Choroid plexus epithelial cell (primary cell): ENCODE measurements around the gene VSIG4.

Experiments used
- DNase-seq: peaks from one replicate; pipeline ENCODE4 v3.0.0-alpha.2; 2010; ENCODE audit warnings: low read depth
- H3K4me3 ChIP-seq: 2 replicates; pipeline ENCODE4 v1.5.1; 2011; ENCODE audit warnings: low read depth, mild to moderate bottlenecking, control low read depth, low read length, moderate library complexity
- TF ChIP-seq, protein P1 (sequence below): conservative IDR thresholded peaks from 2 replicates; pipeline ENCODE4 v1.5.1; 2011; ENCODE audit warnings: low read depth, mild to moderate bottlenecking, control low read depth, inconsistent platforms, low read length, moderate library complexity

VSIG4 gene

DNA sequence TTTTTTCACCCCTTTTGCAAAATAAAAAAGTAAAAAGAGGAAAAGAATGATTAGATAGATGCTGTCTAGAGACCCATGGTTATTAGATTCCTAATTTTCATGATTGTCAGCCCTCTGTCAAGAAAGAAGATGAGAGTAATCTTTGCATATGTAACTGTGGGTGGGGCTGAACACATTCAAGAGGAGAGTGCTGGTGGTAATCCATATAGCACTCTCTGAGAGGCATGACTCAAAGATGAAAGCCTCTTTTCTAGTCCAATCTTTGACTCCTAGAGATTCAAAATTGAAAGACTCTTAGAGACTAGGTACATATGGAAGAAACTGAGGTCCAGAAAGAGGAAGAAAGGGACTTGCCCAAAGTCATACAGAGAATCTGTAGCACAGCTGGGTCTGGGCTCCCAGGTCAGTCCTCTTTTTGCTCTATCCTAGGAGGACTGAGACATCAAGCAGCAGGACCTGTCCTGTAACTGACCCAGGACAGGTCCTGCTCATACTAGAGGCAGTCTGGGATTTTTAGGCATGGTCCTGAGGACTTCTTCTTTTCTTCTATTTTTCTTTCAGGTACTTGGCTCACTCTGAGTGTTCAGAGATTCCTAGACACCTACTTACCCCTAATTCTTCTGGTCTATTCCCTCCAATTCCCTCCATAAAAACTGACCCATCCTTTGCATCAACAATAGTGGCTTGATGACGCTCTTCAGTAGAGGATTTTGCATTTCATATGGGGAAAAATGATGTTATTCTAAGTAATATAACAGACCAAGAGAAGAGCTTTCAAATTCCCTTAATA, 23.8 kb downstream of the VSIG4 start:
- TF ChIP-seq, protein P1, sequence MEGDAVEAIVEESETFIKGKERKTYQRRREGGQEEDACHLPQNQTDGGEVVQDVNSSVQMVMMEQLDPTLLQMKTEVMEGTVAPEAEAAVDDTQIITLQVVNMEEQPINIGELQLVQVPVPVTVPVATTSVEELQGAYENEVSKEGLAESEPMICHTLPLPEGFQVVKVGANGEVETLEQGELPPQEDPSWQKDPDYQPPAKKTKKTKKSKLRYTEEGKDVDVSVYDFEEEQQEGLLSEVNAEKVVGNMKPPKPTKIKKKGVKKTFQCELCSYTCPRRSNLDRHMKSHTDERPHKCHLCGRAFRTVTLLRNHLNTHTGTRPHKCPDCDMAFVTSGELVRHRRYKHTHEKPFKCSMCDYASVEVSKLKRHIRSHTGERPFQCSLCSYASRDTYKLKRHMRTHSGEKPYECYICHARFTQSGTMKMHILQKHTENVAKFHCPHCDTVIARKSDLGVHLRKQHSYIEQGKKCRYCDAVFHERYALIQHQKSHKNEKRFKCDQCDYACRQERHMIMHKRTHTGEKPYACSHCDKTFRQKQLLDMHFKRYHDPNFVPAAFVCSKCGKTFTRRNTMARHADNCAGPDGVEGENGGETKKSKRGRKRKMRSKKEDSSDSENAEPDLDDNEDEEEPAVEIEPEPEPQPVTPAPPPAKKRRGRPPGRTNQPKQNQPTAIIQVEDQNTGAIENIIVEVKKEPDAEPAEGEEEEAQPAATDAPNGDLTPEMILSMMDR = no peak
- no peak overlapping the region for H3K4me3 ChIP-seq
- no peak for DNase-seq

DNA sequence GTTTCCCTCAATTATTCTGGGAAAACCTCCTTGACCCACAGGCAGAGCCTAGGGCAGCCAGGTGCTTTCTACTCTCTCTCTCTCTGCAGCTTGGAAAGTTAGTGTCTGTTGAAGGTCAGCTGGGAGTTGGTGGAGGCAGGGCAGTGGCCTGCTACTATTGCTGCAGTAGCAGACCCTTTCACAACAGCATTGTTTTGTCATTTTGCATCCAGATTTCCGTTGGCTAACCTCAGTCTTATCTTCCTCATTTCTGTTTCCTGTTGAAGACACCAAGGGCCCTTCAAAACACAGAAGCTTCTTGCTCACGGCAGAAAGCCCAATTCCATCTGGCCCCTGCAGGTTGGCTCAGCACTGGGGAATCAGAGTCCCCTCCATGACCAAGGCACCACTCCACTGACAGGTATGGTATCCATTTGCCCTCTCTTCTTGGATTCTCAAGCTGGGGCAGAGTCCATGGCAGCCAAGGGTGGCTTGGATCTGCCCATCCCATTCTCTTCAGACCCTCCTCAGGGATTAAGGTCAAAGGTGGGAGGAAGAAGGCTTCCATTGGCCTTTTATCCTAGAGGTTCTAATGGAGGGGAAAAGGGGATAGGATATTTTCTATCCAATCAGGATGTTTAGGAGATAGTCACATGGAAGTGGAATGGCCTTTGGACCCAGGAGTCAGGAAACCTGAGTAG, 24.6 kb downstream of the VSIG4 start:
- DNase-seq = no peak
- H3K4me3 ChIP-seq = no peak overlapping the region
- TF ChIP-seq, protein P1 = no peak

DNA sequence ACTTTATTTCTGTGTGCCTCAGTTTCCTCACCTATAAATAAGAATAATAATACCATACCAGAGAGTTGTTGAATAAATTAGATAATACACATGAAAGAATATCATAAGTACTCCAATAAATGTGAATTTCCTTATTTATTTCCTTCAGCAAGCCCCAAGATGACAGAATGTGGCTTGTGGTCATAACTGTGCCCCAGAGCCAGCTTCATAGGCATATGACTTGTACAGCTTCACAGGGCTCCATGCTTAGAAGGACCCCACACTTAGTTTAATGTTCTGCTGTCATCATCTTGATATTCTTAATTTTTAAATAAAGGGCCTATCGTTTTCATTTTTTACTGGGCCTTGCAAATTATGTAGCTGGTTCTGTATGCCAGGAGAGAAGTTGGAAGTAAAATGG, 25.3 kb downstream of the VSIG4 start:
- TF ChIP-seq, protein P1 = no peak

DNA sequence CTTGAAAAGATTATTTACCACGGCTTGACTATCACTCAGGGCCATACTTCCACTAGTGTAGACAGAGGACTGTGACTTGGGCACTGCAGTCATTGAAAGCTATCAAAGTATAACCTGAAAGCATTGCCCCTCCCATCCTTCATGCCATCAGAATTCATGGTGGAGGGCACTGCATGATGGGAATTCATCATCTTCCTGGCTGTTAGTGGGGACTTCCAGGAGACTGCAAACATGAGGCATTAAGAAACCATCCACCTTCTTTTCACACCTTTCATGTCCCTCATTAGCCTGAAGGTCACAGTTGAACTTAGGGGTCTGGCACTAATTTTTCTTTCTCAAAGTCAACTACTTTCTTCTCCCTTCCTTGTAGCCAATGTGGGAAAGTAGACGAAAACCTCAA, 25.8 kb downstream of the VSIG4 start:
- H3K4me3 ChIP-seq = no peak overlapping the region
- no peak for DNase-seq
- TF ChIP-seq, protein P1 = no peak

More for the DNA sequence above, 25.3 kb downstream of the VSIG4 start:
- no peak overlapping the region for H3K4me3 ChIP-seq
- no peak for DNase-seq

DNA sequence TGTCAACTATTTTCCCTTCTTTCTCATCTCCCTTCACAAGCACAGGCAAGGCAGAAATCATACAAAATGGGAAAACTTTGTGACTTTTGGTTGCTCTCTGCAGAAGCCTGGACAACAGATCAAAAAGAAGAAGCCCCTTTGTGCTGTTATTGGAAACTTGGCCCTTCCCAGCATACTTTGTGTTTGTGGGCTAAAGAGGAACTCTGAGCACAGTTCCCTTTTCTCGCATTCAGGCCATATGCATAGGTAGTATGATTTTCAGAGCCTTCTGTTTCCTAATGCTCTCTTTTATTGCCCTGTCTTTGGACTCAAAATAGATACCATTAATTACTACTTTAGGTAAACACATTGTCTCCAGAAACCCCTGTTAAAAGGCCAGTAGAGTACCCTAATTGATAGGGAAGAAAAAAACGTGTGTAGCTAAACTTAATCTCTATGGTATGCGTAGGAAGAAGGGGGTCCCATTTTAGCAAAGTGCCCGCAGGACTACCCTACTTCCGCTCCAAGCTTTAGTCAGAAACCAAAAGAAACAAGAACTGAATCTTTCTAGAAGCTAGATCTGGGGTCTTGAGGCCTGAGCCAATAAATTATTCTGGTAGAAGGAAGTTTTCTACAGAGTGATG, 26.6 kb downstream of the VSIG4 start:
- TF ChIP-seq, protein P1 = no peak
- no peak for DNase-seq
- no peak overlapping the region for H3K4me3 ChIP-seq

DNA sequence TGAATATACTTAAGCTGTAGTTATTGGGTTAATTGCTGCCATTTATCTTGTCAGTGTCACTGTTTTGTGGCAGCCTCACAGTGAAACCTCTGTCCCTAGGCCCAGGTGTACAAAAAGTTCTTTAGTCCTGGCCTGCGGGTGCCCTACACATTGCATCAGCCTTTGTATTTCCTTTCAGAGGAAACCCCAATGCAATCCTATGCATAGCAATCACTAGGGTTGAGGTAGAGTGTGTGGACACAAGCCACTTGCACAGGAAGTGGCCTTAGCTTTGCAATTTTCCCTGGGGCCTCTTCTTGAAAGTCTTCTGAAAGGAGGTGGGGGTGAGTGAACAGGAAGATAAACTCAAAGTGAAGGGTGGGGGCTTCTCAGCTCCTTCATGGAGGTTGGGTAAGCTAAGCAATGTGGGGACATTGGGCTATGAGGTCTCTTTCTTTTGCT, 27.8 kb downstream of the VSIG4 start:
- DNase-seq = no peak
- TF ChIP-seq, protein P1 = no peak
- H3K4me3 ChIP-seq = no peak overlapping the region
